Measurements from ENCODE around the gene POLE.
A peak's percentile ranks its signal among the peaks of the same experiment; 100 is the strongest.
"Not testable (repeated sequence)": the region's sequence is repeated elsewhere in the genome, so short reads cannot be mapped to it uniquely, and the experiment has no call there.

The POLE gene

GRCh38 chr12:132717011-132717410 lies 29.9 kb upstream of the POLE start:
- no peak for DNase-seq

GRCh38 chr12:132716356-132716755 lies 29.2 kb upstream of the POLE start:
- no peak for DNase-seq

- DNase-seq: no peak
These were observed 28.7 kb upstream of the POLE start for GRCh38 chr12:132715874-132716273.

- DNase-seq: peak; percentile 46
These were observed 26.0 kb upstream of the POLE start for GRCh38 chr12:132713123-132713522.

GRCh38 chr12:132711080-132711843 lies 24.1 kb upstream of the POLE start:
- peak; percentile 71 for DNase-seq

- peak; percentile 94 for DNase-seq
These were observed 23.4 kb upstream of the POLE start, which contains the start of gene PGAM5 for GRCh38 chr12:132710405-132711079. PGAM5 (plus strand) TSS chr12:132710842; CDS start chr12:132710877, 35 bp downstream.

- DNase-seq: peak; percentile 79
These were observed 22.9 kb upstream of the POLE start for GRCh38 chr12:132710043-132710404.

- no peak for DNase-seq
These were observed 21.0 kb upstream of the POLE start for GRCh38 chr12:132708150-132708549.

- DNase-seq: peak; percentile 43
These were observed 20.1 kb upstream of the POLE start for GRCh38 chr12:132707241-132707640.

- DNase-seq: peak; percentile 58
These were observed 16.5 kb upstream of the POLE start for GRCh38 chr12:132703641-132704040.

GRCh38 chr12:132702640-132703039 lies 15.5 kb upstream of the POLE start:
- peak; percentile 70 for DNase-seq

- no peak for DNase-seq
These were observed 13.2 kb upstream of the POLE start for GRCh38 chr12:132700212-132700822.

- no peak for DNase-seq
These were observed 11.2 kb upstream of the POLE start for GRCh38 chr12:132698341-132698740.

GRCh38 chr12:132695431-132695830 lies 8.3 kb upstream of the POLE start:
- DNase-seq: peak; percentile 49

GRCh38 chr12:132694888-132695287 lies 7.7 kb upstream of the POLE start:
- not testable (repeated sequence) for DNase-seq

GRCh38 chr12:132692030-132692429 lies 4.9 kb upstream of the POLE start:
- DNase-seq: not testable (repeated sequence)

- peak; percentile 49 for DNase-seq
These were observed 3.0 kb upstream of the POLE start for GRCh38 chr12:132690112-132690511.

- peak; percentile 57 for DNase-seq
These were observed 2.1 kb upstream of the POLE start for GRCh38 chr12:132689227-132689626.

GRCh38 chr12:132686825-132687210 lies 324 bp downstream of the POLE start:
- no peak for DNase-seq

- peak; percentile 56 for DNase-seq
These were observed 1.7 kb downstream of the POLE start for GRCh38 chr12:132685400-132685799.

GRCh38 chr12:132677492-132677891 lies 9.7 kb downstream of the POLE start:
- DNase-seq: no peak

GRCh38 chr12:132675757-132676432 lies 11.2 kb downstream of the POLE start:
- no peak for DNase-seq

- no peak for DNase-seq
These were observed 12.6 kb downstream of the POLE start for GRCh38 chr12:132674561-132674960.

Data from islet precursor cell (in vitro differentiated cells).